Esophagus squamous epithelium (tissue), 5 donors: ENCODE data around the gene KRT7. TPM values are rescaled to one million over a fixed set of nuclear protein-coding genes. Genes with fewer than 3 reads are reported as not detected.

Experiments
- DNase-seq: peaks from one replicate; lab custom pipeline; 2025; lab: John Stamatoyannopoulos, UW
- H3K27ac ChIP-seq, 4 donors: fragments of 200-600 bp; sonication (generic); one replicate each; pipeline ENCODE4 v1.5.1; 2016 to 2019; ENCODE audit warnings: mild to moderate bottlenecking in 1 of 4
- H3K27me3 ChIP-seq, 4 donors: fragments of 200-600 bp; sonication (generic); 1 replicate in 3 of 4; 2 replicates in 1 of 4; pipeline versions ENCODE4 v1.5.1 to v1.6.0; 2017 to 2021; ENCODE audit warnings: antibody characterized with exemption in 1 of 4
- H3K36me3 ChIP-seq, 3 donors: fragments of 200-600 bp; sonication (generic); one replicate each; pipeline ENCODE4 v1.5.1; 2016 to 2019
- H3K4me1 ChIP-seq, 3 donors: fragments of 200-600 bp; sonication (generic); one replicate each; pipeline ENCODE4 v1.5.1; 2017 to 2019
- H3K4me3 ChIP-seq, 4 donors: fragments of 200-600 bp; sonication (generic); 1 replicate in 3 of 4; 2 replicates in 1 of 4; pipeline ENCODE4 v1.5.1; 2016 to 2019; ENCODE audit warnings: mild to moderate bottlenecking in 2 of 4, moderate library complexity in 1 of 4
- H3K9me3 ChIP-seq, 3 donors: fragments of 200-600 bp; sonication (generic); one replicate each; pipeline ENCODE4 v1.5.1; 2016 to 2019
- CTCF ChIP-seq, 6 experiments: fragments of 450-650 bp in 4 of 6; fragments of 200-600 bp in 2 of 6; sonication (generic) in 2 of 6; IDR thresholded peaks; one replicate each; pipeline ENCODE4 v1.5.1; 2016 to 2019; ENCODE audit warnings: antibody characterized with exemption in 6 of 6, mild to moderate bottlenecking in 4 of 6, moderate library complexity in 4 of 6
- POLR2A ChIP-seq, 4 donors: fragments of 450-650 bp; IDR thresholded peaks; one replicate each; pipeline ENCODE4 v1.6.1; 2017; ENCODE audit warnings: antibody characterized with exemption in 4 of 4, mild to moderate bottlenecking in 4 of 4, moderate library complexity in 3 of 4
- WGBS, 2 donors: methylation state at CpG; one replicate each; pipeline ENCODE4 v1.1.5; 2018; 5-methylcytosine and 5-hydroxymethylcytosine counted together
- intact Hi-C: fragments of 100-400 bp; cut with DNase I; formaldehyde crosslinking; loops from one replicate; pipeline ENCODE4 v1.15.0; 2022
- total RNA-seq, 4 donors: library from RNA; depleted of rRNA; stranded (reverse); fragments of >200 nt; gene quantifications; one replicate each; pipeline ENCODE4 v1.1.0, GENCODE V29; 2016
- donor health status: DM: yes; HTN: yes; CAD: no.

KRT7 gene
- total RNA-seq, 4 donors from 2014 or later = 18.7 to 118 (median 64.4) TPM

GRCh38 chr12:52193991-52194390, 39.1 kb upstream of the KRT7 start:
- H3K4me3 ChIP-seq = no peak overlapping the region
- peaks cover 36 to 81% (median 46%) of the 10 kb centered on the region in 3 donors for H3K4me1 ChIP-seq
- H3K9me3 ChIP-seq = no peaks in the 10 kb centered on the region
- TF ChIP-seq CTCF (IDR thresholded peaks at IDR 0.05) = no peak
- no peak for TF ChIP-seq POLR2A (IDR thresholded peaks at IDR 0.05)
- WGBS, 2 donors = 39 to 71% methylated on average over 5 to 6 of the region's 6 CpGs
- intact Hi-C loops = no loop called here
- H3K36me3 ChIP-seq = no peaks in the 10 kb centered on the region
- no peak for DNase-seq
- H3K27ac ChIP-seq = peak overlapping the region in 2 of 4 donors; percentile 17 to 24
- H3K27me3 ChIP-seq = no peaks in the 10 kb centered on the region

- H3K36me3 ChIP-seq = no peaks in the 10 kb centered on the region
- peaks cover 0 to 2% (median 0%) of the 10 kb centered on the region in 4 donors for H3K27me3 ChIP-seq
- H3K9me3 ChIP-seq = no peaks in the 10 kb centered on the region
- intact Hi-C loops = no loop called here
- 68 to 81% methylated on average over 6 to 7 of the region's 8 CpGs for WGBS, 2 donors
- H3K4me3 ChIP-seq = no peak overlapping the region
- no peak for DNase-seq
- H3K27ac ChIP-seq = no peak overlapping the region
- TF ChIP-seq POLR2A (IDR thresholded peaks at IDR 0.05) (no peak), CTCF (IDR thresholded peaks at IDR 0.05) (no peak)
- peaks cover 46 to 79% (median 47%) of the 10 kb centered on the region in 3 donors for H3K4me1 ChIP-seq
Observed at GRCh38 chr12:52195065-52195730, 37.8 kb upstream of the KRT7 start.

GRCh38 chr12:52197371-52198231, 35.4 kb upstream of the KRT7 start:
- no peak for DNase-seq
- Histone ChIP-seq H3K27ac (peak overlapping the region; percentile 1 to 62 (median 49)), H3K27me3 (peaks cover 0 to 12% (median 0%) of the 10 kb centered on the region in 4 donors), H3K36me3 (no peaks in the 10 kb centered on the region), H3K9me3 (no peaks in the 10 kb centered on the region), H3K4me3 (no peak overlapping the region), H3K4me1 (peaks cover 31 to 62% (median 36%) of the 10 kb centered on the region in 3 donors)
- TF ChIP-seq CTCF (IDR thresholded peaks at IDR 0.05) = no peak
- TF ChIP-seq POLR2A (IDR thresholded peaks at IDR 0.05) = no peak
- intact Hi-C loops = no loop called here
- WGBS, 2 donors = 56 to 61% methylated on average over 8 to 10 of the region's 11 CpGs

GRCh38 chr12:52198454-52199215, 34.4 kb upstream of the KRT7 start:
- no peak for DNase-seq
- intact Hi-C loops = no loop called here
- TF ChIP-seq POLR2A (IDR thresholded peaks at IDR 0.05) = no peak
- no peak for TF ChIP-seq CTCF (IDR thresholded peaks at IDR 0.05)
- Histone ChIP-seq H3K9me3 (no peaks in the 10 kb centered on the region), H3K27ac (peak overlapping the region; percentile 1 to 62 (median 49)), H3K36me3 (no peaks in the 10 kb centered on the region), H3K4me3 (no peak overlapping the region), H3K27me3 (peaks cover 0 to 15% (median 0%) of the 10 kb centered on the region in 4 donors), H3K4me1 (peaks cover 30 to 62% (median 36%) of the 10 kb centered on the region in 3 donors)
- 61 to 68% methylated on average over 5 of the region's 5 CpGs for WGBS, 2 donors
